GM19324 (cell line): ENCODE measurements around the gene IMP4.
A peak's percentile ranks its signal among the peaks of the same experiment; 100 is the strongest.
"Not testable (repeated sequence)": the region's sequence is repeated elsewhere in the genome, so short reads cannot be mapped to it uniquely, and the experiment has no call there.

Source experiments
- ATAC-seq: cut with Tn5 transposase; IDR thresholded peaks from one replicate; pipeline ENCODE4 v1.9.1; 2021; ENCODE audit warnings: mild to moderate bottlenecking, moderate library complexity; ENCODE audit not compliant: unreplicated experiment, low FRiP score

IMP4 gene

GRCh38 chr2:130342533-130343275 lies at the start of gene IMP4:
TSS of gene IMP4 (plus strand) at chr2:130342897. CDS start at chr2:130342933, 36 bp downstream.
- ATAC-seq = peak; percentile 89

- no peak for ATAC-seq
Observed at GRCh38 chr2:130300258-130300969, 42.3 kb upstream of the IMP4 start.

GRCh38 chr2:130300970-130301348 lies 41.7 kb upstream of the IMP4 start:
- no peak for ATAC-seq

- peak; percentile 13 for ATAC-seq
Observed at GRCh38 chr2:130302164-130302886, 40.4 kb upstream of the IMP4 start.

GRCh38 chr2:130303169-130303568 lies 39.5 kb upstream of the IMP4 start:
- ATAC-seq = peak; percentile 73

GRCh38 chr2:130304726-130305125 lies 38.0 kb upstream of the IMP4 start:
- ATAC-seq = no peak

GRCh38 chr2:130307850-130308249 lies 34.8 kb upstream of the IMP4 start:
- ATAC-seq = no peak

GRCh38 chr2:130310881-130311280 lies 31.8 kb upstream of the IMP4 start:
- peak; percentile 50 for ATAC-seq

- ATAC-seq = no peak
Observed at GRCh38 chr2:130313812-130314334, 28.8 kb upstream of the IMP4 start.

- no peak for ATAC-seq
Observed at GRCh38 chr2:130314377-130314776, 28.3 kb upstream of the IMP4 start.

- ATAC-seq = no peak
Observed at GRCh38 chr2:130316596-130316995, 26.1 kb upstream of the IMP4 start.

GRCh38 chr2:130318906-130319305 lies 23.8 kb upstream of the IMP4 start:
- no peak for ATAC-seq

GRCh38 chr2:130319536-130319935 lies 23.2 kb upstream of the IMP4 start:
- no peak for ATAC-seq

GRCh38 chr2:130327703-130328527 lies 14.8 kb upstream of the IMP4 start:
- no peak for ATAC-seq

GRCh38 chr2:130328710-130329109 lies 14.0 kb upstream of the IMP4 start:
- ATAC-seq = no peak

- ATAC-seq = peak; percentile 75
Observed at GRCh38 chr2:130332271-130333073, 10.2 kb upstream of the IMP4 start.

- ATAC-seq = not testable (repeated sequence)
Observed at GRCh38 chr2:130333253-130333652, 9.4 kb upstream of the IMP4 start.

GRCh38 chr2:130334026-130334425 lies 8.7 kb upstream of the IMP4 start:
- no peak for ATAC-seq

- no peak for ATAC-seq
Observed at GRCh38 chr2:130335226-130335625, 7.5 kb upstream of the IMP4 start.
